ENCODE results near the gene NOPCHAP1.
"Not testable (repeated sequence)": the region's sequence is repeated elsewhere in the genome, so short reads cannot be mapped to it uniquely, and the experiment has no call there.

NOPCHAP1 gene, protein sequence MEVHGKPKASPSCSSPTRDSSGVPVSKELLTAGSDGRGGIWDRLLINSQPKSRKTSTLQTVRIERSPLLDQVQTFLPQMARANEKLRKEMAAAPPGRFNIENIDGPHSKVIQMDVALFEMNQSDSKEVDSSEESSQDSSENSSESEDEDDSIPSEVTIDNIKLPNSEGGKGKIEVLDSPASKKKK

DNA sequence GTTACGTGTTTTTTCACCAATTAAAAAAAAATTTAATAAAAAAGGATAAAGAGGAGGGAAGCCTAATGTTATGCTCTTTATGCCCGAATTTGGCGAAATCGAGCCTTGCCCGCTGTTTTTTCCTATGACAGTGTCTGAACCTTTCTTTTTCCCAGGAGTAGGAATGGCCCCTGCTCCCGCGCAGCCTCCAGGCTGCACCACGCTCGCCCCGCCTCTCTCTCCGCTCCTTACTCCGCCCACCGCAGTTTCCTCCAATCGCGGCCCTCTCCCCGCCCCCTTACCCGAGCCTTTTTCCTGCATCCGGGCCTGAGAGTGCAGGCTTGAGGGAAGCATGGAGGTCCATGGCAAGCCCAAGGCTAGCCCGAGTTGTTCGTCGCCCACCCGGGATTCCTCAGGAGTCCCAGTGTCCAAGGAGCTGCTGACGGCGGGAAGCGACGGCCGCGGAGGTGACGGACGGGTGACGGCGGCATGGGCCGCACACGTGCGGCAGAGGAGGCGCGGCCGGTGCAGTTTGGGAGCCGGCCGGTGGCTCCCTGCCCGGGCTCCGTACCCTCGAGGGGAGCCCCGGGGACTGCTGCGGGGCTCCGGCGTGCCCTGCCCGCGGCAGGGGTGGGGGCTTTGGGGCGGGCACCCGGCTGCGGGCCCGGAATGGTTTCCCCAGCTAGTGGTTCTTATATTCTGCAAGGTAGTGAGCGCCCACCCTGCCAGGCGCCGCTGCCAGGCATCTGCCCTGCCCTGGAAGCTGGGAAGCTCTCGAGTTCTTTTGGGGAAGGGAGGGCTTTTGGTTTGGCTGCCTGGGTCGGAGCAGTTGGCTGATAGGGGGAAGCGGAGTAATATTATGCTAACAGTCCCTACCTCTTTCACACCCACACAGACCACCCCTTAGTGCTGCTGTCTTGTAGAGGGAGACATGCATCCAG, at the start of gene NOPCHAP1:
Gene NOPCHAP1, plus strand, starts transcription at position 295 of the 920 bp plus-strand sequence. Its CDS starts 37 bp downstream, at position 332.
- DNase-seq (ENCODE audit: low read depth) = peak; percentile 73

DNA sequence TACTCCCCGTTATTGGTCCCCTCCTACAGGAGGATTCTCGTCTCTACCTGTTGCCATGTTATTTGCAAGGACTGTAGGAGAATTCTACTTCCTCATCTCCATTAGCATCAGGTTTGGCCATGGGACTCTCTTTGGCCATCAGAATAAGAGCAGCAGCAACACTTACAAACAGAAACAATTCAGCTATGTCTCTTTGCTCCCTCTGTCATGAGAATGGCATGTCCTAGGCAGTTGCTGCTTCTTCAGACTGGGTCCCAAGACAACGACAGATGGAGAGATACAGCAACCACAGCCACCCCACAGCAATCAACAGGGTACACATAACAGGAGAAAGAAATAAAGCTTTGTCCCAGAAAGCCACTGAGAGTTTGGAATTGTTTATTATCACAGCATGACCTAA, 47.7 kb upstream of the NOPCHAP1 start:
- DNase-seq (ENCODE audit: low read depth) = no peak

DNA sequence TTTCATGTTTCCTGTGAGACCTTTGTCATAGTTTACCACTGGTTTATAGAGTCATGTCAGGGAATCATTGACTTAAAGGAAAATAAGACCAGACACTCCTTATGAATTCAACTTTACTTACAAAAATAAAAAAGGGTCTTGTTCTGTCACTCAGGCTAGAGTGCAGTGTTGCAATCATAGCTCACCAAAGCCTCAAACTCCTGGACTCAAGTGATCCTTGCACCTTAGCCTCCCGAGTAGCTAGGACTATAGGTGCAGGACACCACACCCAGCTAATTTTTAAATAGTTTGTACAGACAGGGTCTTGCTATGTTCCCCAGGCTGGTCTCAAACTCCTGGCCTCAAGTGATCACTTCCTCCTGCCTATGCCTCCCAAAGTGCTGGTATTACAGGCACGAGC, 47.0 kb upstream of the NOPCHAP1 start:
- no peak for DNase-seq (ENCODE audit: low read depth)

DNA sequence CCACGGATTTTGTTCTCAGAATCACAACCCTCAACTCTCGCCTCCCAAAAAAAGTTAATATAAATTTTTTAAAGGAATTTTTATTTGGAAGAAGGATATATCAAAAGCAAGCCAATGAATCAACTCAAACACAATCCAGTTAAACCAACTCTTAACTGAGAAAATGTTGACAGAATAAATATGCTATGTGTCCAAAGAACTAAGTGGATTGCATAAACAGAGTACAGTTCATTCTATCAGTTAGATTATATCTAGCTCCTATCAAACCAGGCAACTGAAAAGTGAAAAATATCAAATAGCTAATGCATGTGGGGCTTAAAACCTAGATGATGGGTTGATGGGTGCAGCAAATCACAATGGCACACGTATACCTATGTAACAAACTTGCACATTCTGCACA, 44.7 kb upstream of the NOPCHAP1 start:
- no peak for DNase-seq (ENCODE audit: low read depth)

DNA sequence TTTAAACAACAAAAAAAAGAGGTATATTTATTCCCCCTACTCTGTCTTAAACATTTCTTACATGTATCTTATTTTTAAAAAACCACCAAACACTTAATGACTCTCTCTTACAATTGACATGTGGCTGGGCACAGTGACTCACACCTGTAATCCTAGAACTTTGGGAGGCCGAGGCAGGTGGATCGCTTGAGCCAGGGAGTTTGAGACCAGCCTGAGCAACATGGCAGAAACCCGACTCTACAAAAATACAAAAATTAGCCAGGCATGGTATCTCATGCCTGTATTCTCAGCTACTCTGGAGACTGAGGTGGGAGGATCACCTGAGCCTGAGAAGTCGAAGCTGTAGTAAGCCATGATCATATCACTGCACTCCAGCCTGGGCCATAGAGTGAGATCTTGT, 44.0 kb upstream of the NOPCHAP1 start:
- DNase-seq (ENCODE audit: low read depth) = no peak

DNA sequence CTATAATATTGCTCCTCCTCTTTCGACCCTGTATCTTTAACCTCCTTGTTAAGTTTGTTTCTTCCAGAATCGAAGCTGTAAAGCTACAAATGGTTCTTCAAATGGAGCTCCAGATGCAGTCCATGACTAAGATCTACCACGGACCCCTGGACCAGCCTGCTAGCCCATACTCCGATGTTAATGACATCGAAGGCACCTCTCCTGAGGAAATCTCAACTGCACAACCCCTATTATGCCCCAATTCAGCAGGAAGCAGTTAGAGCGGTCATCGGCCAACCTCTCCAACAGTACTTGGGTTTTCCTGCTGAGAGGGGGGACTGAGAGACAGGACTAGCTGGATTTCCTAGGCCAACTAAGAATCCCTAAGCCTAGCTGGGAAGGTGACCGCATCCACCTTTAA, 42.7 kb upstream of the NOPCHAP1 start:
- not testable (repeated sequence) for DNase-seq (ENCODE audit: low read depth)

DNA sequence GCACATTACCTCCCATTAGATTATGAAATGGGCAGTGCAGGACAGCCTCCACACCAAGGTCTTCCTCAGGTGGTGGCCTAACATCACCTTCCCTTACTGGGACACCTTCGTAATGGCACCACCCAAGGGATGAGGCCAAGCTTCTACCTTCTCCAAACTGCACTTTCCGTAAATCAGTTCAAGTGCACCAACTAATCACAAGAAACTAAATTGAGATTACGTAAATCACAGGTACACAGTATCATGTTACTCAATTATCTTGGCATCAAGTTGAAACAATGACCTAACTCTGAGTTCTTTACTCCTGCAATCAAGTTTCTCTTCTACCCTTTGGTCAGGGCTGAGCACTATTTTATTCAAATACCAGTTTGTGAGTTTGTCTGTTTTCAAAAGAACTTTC, 41.9 kb upstream of the NOPCHAP1 start:
- no peak for DNase-seq (ENCODE audit: low read depth)

DNA sequence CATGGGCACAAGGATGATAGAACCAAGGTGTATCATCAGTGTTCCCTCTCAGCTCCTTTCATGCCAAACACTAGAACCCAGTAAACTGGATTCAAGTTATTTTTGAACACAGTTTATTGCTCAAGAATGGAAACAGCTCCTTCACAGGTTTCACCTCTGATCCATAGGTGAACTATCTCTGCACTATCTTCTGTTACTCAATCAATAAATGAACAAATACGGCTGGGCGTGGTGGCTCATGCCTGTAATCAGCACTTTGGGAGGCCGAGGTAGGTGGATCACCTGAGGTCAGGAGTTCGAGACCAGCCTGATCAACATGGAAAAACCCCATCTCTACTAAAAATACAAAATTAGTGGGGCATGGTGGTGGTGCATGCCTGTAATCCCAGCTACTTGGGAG, 37.4 kb upstream of the NOPCHAP1 start:
- DNase-seq (ENCODE audit: low read depth) = not testable (repeated sequence)

DNA sequence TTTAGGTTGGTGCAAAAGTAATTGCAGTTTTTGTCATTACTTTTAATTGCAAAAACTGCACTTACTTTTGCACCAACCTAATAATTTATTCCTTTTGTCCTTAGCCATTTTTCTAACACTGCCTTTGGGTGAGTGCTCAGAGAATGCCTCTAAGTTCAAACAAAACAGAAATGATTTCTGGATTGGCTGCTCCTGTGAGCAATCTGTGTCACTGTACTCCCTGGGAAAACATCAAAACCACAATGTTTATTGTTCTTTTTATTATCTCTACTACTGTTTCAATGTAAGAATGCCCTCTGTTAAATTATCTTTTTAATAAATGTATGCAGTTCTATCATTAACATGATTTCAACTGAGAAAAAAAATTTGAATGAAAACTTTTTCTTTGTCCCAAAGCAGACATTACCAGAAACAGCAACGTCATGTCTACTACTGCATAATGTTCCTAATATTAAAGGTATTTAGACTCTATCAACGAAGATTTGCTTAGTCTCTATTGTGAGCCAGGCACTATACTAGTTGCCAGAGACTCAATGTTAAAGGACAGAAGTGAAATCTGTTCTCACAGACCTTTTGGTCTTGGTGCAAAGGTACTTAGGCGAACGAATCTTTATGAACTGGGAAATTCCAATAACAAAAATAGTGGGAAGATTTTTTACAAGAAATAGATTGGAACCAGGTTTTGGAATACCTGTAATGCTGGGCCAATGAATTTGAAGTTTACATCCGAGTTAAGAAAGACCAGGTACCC, 34.2 kb upstream of the NOPCHAP1 start:
- DNase-seq (ENCODE audit: low read depth) = no peak

DNA sequence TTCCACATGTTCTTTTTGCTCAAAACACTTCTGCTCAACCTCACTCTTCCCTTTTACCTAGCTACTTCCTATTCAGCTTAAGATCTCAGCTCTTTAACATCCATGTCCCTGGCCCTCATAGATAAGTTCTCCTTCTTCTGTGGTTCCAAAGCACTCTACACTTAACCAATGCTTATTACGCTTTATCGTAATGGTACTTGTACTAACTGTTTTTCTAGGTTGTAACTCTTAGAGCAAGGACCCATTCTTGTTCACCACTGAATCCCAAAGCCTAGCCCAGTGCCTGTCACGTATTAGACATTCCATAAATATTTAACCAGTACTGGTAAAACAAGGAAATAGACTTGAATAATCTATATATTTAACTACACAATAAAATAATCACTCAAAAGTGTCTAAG, 33.3 kb upstream of the NOPCHAP1 start:
- DNase-seq (ENCODE audit: low read depth) = no peak

DNA sequence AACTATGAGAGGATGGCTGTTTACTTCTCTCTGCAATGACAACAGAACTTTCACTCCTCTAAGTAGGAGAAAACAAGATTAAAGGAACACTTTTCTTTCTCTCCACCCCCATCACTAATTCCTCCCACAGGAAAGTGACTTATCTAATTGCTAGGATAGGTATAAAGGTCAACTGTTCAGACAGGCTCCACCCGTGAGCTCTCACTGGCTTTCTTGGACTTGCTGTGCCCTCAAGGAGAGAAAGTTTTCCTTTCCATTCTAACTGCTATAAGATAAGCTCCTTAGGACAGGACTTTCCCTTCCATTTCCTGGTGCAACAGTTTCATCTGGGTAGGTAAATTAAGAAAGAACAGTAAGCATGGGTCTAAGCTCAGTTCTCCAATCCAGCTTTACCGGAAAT, 32.8 kb upstream of the NOPCHAP1 start:
- no peak for DNase-seq (ENCODE audit: low read depth)

DNA sequence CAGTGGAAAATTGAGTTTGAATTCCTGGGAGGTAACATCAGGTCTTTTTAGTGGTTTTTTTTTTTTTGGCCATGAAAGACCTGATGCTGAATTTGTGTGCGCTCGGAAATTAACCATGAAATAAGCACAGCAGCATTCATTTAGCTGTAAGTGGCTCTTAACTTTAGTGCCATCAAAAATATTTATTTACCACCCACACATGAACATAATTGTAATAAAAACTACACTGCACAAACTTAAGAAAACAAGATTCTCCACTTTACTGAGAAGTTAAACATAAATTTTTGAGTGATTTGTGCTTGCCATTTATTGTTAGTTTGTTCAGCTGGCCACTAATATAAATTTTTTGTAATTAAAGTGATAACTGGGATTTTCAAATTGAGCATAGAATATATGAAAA, 30.4 kb upstream of the NOPCHAP1 start:
- no peak for DNase-seq (ENCODE audit: low read depth)

DNA sequence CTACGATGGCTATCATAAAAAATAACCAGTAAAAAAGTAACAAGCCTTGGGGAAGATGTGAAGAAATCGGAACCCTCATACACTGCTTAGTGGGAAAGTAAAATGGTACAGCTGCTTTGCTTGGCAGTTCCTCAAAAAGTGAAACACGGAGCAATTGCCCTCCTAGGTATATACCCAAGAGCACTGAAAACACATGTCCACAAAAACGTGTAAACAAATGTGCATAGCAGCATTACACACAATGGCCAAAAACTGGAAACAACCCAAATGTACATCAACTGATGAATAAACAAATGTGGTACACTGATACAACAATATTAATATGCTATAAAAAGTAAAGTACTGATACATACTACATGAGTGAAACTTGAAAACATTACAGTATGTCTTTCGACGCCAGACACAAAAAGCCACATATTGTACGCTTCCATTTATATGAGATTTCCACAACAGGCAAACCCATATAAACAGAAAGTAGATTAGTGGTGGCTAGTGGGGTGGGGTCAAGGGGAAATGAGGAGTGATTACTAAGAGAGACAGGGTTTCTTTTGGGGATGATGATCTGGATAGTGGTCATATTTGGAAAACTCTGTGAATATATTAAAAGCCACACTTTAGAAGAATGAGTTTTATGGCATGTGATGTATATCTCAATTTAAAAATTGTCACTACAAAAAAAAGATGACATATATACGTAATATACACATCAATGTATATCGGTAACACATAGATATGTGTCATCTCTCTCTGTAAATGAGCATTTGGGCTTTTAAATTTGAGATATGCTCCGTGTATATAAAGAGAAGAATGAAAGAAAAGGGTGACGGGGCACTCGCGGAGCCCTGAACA, 29.0 kb upstream of the NOPCHAP1 start:
- DNase-seq (ENCODE audit: low read depth) = no peak

DNA sequence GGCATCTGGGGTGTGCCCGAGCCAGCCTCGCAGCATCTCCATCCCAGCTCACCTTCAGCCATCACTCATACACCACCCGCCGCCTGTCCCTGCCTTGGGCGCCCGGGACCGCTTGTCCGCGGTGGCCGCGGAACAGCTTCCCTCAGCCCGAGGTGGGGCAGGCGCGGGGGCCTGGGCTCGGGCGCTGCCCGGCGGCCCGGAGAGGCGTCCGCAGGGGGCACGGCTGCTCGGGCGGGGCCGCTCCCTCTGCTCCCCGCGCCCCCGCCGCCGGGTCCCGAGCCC, 28.5 kb upstream of the NOPCHAP1 start:
- DNase-seq (ENCODE audit: low read depth) = peak; percentile 21

DNA sequence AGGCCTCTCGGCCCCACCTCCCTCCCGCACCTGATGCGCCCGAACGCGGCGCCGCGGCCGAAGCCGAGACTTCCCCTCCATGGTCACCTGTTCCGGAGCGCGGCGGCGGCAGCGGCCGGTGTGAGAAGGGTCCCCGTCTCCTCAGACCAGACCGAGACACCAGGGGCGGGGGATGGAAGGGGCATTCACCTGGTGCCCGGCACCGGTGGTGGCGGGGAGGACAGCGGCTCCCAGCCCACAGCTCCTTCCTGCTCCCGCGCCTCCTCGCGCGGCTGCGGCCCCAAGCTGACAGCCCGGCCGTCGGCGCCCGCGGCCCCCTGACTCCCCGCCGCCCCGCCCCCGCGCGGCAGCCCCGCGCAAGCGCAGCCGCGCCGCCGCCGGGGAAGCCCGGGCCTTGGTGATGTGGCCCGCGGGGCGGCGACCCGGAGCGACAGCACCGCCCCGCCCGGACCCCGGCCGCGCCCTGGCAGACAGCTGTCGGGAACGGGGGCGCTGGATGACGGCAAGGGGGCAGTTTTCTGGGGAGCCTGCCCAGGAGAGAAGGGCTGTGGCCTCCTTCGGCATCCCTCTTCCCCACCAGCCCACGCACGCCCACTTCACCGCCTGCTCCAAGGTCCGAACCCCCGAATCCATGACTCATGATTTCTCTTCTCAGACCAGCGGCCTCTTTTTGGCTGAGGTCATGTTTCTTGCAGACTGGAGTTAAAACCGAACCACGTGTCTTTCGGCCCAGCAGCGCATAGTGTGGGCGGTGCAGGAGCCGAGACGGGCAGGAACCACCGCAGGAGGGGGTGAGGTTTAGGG, 27.9 kb upstream of the NOPCHAP1 start, which contains the start of gene SLC41A2:
Gene SLC41A2, minus strand, starts transcription at position 290 of the 804 bp plus-strand sequence. CDS start 29,763 bp downstream, outside the sequence.
- peak; percentile 57 for DNase-seq (ENCODE audit: low read depth)

DNA sequence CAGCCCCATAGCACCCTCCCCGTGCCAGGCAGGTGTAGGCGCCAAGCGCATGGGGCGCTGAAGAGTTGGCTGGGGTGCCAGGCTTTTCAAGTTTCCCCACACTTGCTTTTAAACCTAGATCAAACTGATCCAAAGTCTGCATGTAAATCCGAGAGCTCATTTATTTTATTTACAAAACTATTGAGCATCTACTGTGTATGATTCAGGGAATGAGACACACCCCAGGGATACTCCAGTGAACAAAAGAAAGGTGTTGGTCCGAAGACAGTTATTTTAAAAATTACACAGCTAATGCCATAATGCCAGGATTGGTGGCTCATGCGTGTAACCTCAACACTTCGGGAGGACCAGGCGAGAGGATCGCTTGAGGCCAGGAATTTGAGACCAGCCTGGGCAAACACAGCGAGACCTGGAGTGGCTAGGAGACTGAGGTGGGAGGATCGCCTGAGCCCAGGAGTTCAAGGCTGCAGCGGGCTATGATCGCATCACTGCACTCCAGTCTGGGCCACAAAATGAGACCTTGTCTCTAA, 27.2 kb upstream of the NOPCHAP1 start:
- DNase-seq (ENCODE audit: low read depth) = no peak

DNA sequence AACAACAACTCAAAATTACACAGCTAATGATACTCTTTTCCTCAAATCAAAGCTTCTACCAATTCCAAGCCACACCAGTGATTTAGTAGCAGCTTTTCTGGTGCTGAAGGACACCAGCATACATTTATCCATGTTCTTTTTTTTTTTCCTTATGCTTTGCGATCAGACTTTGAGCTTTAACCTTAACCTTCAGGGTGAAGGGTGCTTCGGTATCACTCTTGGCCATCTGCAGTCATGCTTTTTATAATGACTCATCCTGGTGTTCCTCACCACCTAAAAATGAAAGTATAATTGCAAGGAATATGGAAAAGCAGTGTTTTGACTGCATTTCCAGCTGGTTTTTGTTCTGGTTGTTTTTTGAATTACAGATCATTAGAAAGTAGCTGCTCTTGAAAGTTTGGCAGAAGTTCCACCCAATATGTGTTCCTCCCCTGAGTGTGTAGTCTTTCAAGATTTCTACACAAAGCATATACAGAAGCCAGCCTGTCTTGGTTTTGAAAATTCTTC, 26.7 kb upstream of the NOPCHAP1 start:
- DNase-seq (ENCODE audit: low read depth) = no peak

DNA sequence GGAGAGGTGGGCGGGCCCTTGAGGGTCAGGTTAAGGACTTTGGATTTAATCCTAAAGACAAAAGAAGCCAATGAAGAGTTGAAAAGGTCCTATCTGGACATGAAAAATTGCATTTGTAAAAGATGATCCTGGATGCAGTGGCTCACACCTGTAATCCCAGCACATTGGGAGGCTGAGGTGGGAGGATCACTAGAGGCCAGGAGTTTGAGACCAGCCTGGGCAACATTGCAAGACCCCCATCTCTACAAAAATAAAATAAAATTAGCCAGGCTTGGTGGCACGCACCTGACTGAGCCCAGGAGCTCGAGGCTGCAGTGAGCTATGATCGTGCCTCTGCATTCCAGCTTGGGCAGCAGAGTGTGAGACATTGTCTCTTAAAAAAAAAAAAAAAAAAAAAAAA, 25.7 kb upstream of the NOPCHAP1 start:
- no peak for DNase-seq (ENCODE audit: low read depth)

DNA sequence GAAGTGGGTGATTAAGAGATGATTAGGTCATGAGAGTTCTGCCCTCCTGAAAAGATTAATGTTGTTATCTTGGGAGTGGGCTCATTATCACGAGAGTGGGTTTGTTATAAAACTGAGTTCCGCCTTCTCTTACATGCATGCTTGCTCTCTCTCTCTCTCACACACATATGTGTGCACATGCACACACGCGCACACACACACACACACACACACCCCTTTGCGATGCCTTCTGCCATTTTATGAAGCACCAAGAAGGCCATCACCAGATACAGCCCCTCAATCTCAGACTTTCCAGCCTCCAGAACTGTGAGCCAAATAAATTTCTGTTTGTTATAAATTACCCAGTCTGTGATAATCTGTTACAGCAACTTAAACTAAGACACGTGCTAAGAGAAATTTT, 22.4 kb upstream of the NOPCHAP1 start:
- DNase-seq (ENCODE audit: low read depth) = no peak

DNA sequence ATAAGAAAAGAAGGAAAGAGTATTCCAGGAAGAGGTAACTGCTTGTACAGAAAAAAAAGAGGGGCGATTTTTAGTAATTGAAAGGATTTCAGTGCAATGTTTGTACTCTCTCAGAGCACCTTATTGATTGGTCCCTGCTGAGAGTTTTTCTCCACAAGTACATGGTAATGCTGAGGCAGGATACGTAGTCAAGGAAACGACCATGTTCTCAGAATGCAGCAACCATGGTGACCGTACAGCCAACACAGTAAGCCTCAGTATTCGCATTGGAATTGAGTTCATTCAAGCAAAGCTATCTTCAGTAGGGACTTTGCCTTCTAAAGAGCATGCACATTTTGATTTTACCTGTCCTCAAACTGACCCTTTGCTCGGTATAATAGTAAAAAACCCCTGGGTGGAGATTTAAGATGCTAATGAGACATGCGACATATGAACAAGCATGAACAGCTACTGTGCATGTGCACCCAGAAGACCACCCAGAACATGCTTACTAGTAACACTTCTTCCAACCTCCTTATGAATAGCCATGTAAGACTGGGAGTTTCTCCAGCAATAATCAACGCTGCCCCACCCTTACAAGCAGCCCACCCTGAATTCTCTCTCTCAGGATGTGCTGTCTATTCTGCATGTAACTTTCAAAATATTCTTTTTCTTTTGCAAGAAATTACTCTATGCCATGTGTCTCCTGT, 21.8 kb upstream of the NOPCHAP1 start:
- DNase-seq (ENCODE audit: low read depth) = no peak

All from stimulated activated CD8-positive, alpha-beta memory T cell treated with anti-CD3 and anti-CD28 coated beads, Interleukin-12 subunit alpha, Interleukin-12 subunit beta, amount 100 ng/mL, for 1 hour (primary cell).